GM19455 (cell line): ENCODE results near the gene NOVA1.

ENCODE experiments used
- ATAC-seq: cut with Tn5 transposase; IDR thresholded peaks from one replicate; pipeline ENCODE4 v1.9.1; 2021; ENCODE audit not compliant: unreplicated experiment

The NOVA1 gene

GRCh38 chr14:26594756-26595545, 2.9 kb downstream of the NOVA1 start:
- ATAC-seq = no peak

DNA sequence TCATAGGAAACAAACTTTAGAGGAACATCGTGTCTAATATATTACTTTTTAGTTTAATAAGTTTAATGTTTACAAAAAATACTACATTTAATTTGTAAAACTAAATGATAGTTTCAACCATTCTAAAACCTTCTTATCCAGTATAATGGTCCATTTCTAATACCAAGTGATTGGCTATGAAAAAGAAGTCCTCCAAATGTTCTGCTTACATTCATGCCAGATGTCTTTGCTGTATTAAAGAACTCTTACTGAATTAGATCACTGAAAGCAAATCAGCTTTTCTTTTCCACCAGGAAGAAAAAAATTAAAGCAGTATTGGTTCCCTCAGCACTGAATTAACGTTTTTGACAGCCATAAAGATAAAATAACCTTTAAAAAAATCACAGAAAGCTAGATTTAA, 3.7 kb downstream of the NOVA1 start:
- ATAC-seq = no peak

- ATAC-seq = no peak
Observed at GRCh38 chr14:26593357-26593756, 4.5 kb downstream of the NOVA1 start.

- no peak for ATAC-seq
Observed at GRCh38 chr14:26589925-26590324, 7.9 kb downstream of the NOVA1 start.

DNA sequence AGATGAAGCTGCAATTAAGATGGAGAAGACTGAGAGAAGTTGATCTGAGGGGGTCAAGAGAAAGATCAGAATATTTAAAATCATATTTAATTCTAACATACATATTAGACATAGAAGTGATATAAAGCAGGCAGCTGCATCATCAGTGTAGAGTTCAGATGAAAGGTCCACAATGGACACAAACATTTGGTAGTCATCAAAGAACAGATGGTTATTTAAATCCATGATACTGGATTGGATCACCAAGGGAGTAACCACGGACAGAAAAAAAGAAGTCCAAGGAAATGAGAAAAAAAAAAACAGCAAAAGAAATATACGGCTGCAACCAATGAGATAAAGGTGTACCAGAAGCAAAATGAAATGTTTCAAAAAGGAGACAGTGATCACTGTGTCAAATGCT, 20.1 kb downstream of the NOVA1 start:
- no peak for ATAC-seq

DNA sequence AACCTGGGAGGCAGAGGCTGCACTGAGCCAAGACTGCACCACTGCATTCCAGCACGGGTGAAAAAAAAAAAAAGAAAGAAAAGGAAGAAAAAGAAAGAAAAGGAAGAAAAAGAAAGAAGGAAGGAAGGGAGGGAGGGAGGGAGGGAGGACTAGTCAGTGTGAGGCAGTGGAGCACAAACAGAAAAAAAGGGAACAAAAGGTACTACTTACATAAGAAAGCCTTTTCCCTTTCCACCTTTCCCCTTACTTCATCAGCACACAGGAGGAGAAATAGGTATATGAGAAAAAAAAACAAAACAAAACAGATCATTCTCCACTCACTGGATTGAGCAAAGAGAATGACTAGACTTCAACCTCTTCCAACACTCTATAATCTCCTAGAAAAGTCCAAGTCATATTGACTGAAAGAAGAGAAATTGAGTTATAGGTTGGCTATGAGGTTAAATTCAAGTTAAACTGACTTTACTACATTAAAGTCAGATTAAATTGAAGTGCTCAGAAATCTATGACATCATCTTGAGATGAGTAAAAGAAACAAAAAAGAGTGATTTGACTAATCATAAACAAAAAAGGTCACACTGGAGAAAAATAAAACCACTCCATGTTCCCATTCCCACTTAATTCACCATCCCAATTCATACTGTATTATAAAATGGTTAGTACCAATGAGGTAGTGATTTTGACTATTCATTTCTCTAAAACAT, 43.6 kb downstream of the NOVA1 start:
- ATAC-seq = no peak

DNA sequence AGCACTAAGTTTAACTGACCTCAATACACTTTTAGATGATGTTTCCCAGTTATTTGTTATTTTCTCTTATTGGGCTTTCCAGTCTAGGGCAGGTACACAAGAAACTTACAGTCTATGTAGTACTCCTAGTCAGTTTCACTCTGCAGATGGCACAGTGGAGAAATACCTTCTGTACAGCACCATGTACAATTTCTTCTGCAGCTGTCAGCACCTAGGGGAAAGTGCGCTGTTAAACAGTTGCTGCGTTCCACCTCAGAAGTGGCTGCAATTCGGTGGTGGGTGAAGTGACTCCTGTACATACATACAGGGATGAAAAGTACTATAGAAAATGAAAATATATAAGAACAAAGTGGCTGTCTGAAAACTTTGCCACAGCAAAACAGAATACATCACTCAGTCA, 48.3 kb downstream of the NOVA1 start:
- ATAC-seq = no peak

- ATAC-seq = no peak
Observed at GRCh38 chr14:26548406-26548805, 49.4 kb downstream of the NOVA1 start.

- no peak for ATAC-seq
Observed at GRCh38 chr14:26538176-26538575, 59.7 kb downstream of the NOVA1 start.

GRCh38 chr14:26531894-26532293, 65.9 kb downstream of the NOVA1 start:
- ATAC-seq = no peak

GRCh38 chr14:26528415-26529182, 69.2 kb downstream of the NOVA1 start:
- ATAC-seq = no peak

- no peak for ATAC-seq
Observed at GRCh38 chr14:26527095-26527494, 70.7 kb downstream of the NOVA1 start.

- ATAC-seq = no peak
Observed at GRCh38 chr14:26526137-26526536, 71.7 kb downstream of the NOVA1 start.

DNA sequence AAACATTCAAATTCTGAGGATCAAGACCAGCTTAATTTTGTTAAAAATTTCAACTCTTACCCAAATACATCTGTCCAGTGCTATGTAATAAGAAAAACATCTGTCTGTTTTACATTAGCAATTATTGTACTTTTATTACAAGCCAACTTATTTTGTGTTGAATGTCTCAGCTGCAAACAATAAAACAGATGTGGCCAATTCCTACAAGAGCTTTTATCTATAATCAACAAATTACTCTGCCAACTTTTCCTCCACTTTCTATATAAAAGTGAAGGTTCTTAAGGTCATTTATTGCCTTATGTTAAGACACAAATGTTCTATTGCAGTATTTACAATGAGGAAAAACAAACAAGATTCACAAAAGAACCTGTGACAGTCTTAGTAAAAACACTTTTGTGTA, 72.7 kb downstream of the NOVA1 start:
- no peak for ATAC-seq

GRCh38 chr14:26522967-26523366, 74.9 kb downstream of the NOVA1 start:
- no peak for ATAC-seq

GRCh38 chr14:26517771-26518170, 80.1 kb downstream of the NOVA1 start:
- no peak for ATAC-seq

GRCh38 chr14:26500028-26500427, 97.8 kb downstream of the NOVA1 start:
- ATAC-seq = no peak

DNA sequence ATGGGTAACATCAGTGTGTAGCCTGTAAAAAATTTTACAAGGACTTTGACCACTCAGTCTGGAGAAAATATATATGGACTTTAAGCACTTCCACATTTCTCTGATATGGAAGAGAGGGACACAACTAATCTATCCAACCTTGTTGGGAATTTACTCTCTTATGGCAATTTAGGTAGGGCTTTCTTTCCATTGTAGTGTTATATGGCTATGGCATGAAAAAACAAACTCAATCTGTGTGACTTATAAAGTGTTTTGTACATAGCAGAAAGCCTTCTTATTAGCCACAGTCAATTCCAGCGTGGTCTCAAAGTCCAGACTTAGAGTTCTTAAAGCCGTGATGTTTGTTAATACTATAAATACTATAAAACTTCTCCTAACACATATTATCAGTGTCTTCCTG, 98.3 kb downstream of the NOVA1 start:
- no peak for ATAC-seq

DNA sequence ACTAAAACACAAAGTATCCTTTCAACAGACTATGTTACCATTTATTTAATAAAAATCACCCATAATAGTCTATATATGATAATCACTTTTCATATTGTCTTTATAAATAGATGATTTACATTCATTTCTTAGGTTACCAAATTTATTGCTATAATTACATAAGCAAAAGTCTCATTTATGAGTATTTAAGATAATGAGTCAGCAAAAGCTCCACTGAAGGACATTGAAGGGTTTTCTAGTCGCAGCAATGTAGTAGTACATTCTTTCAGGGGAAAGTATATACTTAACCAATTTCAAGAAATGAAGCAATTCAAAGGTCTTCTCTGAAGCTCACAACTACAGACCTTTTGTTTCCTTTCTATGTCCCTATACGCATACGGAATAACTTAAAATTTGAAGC, 110.9 kb downstream of the NOVA1 start:
- ATAC-seq = no peak

DNA sequence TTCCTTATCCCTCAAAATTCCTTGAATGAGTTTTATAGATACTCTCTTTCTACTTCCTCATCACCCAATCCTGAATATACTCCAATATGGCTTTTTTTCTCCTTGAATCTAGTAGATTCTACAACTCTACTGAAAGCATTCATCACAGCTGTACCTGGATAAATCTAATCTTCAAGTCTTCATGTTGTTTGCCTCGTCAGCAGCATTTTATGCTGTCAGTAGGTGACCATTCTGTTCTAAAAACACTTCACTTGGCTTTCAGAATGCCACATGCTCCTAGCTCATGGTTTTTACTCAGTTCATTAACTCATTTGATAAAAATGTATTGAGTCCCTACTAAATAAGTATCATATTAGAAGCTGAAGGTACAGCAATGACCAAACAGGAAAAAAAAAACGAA, 113.3 kb downstream of the NOVA1 start:
- ATAC-seq = no peak

DNA sequence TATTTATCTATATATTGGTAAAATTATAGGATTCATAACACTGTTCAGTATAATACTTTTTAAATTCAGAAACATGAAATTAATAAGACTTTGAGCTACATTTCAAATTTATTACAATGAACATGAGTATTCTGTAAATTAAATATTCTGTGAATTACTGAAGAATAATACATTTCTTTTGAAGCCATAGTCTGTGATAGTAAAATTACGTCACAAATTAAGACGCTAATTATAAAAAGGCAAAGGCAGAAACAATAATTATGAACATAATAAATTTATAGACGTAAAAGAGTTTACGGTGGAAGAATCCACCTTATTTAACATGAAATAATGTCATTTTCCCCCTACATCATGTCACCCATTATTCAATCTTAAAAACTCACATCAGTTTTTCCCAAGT, 118.9 kb downstream of the NOVA1 start:
- ATAC-seq = no peak

GRCh38 chr14:26466862-26467261, 131.0 kb downstream of the NOVA1 start:
- no peak for ATAC-seq
